NCI-H146 treated with DMSO at 0.1 percent for 48 hours (cell line): ENCODE results near the gene DUSP28.
"Not testable (repeated sequence)": the region's sequence is repeated elsewhere in the genome, so short reads cannot be mapped to it uniquely, and the experiment has no call there.

Experiments used
- DNase-seq: peaks from one replicate; lab custom pipeline; 2025; ENCODE audit not compliant: unreplicated experiment; lab: John Stamatoyannopoulos, UW

Gene DUSP28

GRCh38 chr2:240527153-240527750 is 32.9 kb upstream of the DUSP28 start:
- no peak for DNase-seq

- DNase-seq, result no peak
These were observed 31.6 kb upstream of the DUSP28 start for GRCh38 chr2:240528406-240529040.

- DNase-seq, result no peak
These were observed 30.7 kb upstream of the DUSP28 start for GRCh38 chr2:240529344-240529999.

GRCh38 chr2:240530181-240530580 is 30.0 kb upstream of the DUSP28 start:
- no peak for DNase-seq

GRCh38 chr2:240531038-240531437 is 29.1 kb upstream of the DUSP28 start:
- no peak for DNase-seq

- DNase-seq, result no peak
These were observed 28.0 kb upstream of the DUSP28 start for GRCh38 chr2:240532031-240532775.

- DNase-seq, result no peak
These were observed 22.0 kb upstream of the DUSP28 start for GRCh38 chr2:240538031-240538780.

GRCh38 chr2:240539101-240539500 is 21.1 kb upstream of the DUSP28 start:
- not testable (repeated sequence) for DNase-seq

GRCh38 chr2:240539906-240540305 is 20.3 kb upstream of the DUSP28 start:
- DNase-seq, result no peak

- DNase-seq, result no peak
These were observed 8.9 kb upstream of the DUSP28 start for GRCh38 chr2:240551288-240551687.

GRCh38 chr2:240551811-240552210 is 8.3 kb upstream of the DUSP28 start:
- DNase-seq, result no peak

- DNase-seq, result no peak
These were observed 6.1 kb upstream of the DUSP28 start for GRCh38 chr2:240553956-240554480.

GRCh38 chr2:240554767-240555493 is 5.2 kb upstream of the DUSP28 start:
- no peak for DNase-seq

GRCh38 chr2:240555541-240556250 is 4.5 kb upstream of the DUSP28 start:
- no peak for DNase-seq

- DNase-seq, result no peak
These were observed 3.5 kb upstream of the DUSP28 start for GRCh38 chr2:240556553-240557100.

- no peak for DNase-seq
These were observed 2.9 kb upstream of the DUSP28 start for GRCh38 chr2:240557101-240557751.

- no peak for DNase-seq
These were observed 2.3 kb upstream of the DUSP28 start, which contains the start of gene ANKMY1 for GRCh38 chr2:240557808-240558207. ANKMY1 (minus strand) TSS chr2:240557988; CDS start chr2:240557335, 653 bp downstream.

- DNase-seq, result no peak
These were observed 1.9 kb upstream of the DUSP28 start for GRCh38 chr2:240558236-240558761.
